Spleen (tissue), 11 donors: ENCODE data around the gene HIPK3. TPM values are rescaled to one million over a fixed set of nuclear protein-coding genes. Genes with fewer than 3 reads are reported as not detected.

Source experiments
- DNase-seq: peaks from one replicate; pipeline ENCODE4 v3.0.0-alpha.2; 2020
- H3K27ac ChIP-seq, 8 donors: fragments of 200-600 bp; sonication (generic) in 7 of 8; 1 replicate in 4 of 8; 2 replicates in 4 of 8; pipeline versions ENCODE4 v1.5.0 to v1.8.0; 2016 to 2021; ENCODE audit warnings: inconsistent platforms in 4 of 8, mild to moderate bottlenecking in 4 of 8, moderate library complexity in 1 of 8
- H3K27me3 ChIP-seq, 7 donors: fragments of 200-600 bp; sonication (generic) in 6 of 7; replicated peaks in 1 of 7; 1 replicate in 4 of 7; 2 replicates in 3 of 7; pipeline versions ENCODE4 v1.5.0 to v1.8.0; 2016 to 2021; ENCODE audit warnings: inconsistent platforms in 3 of 7, mild to moderate bottlenecking in 1 of 7
- H3K36me3 ChIP-seq, 6 donors: fragments of 200-600 bp; sonication (generic) in 5 of 6; 1 replicate in 4 of 6; 2 replicates in 2 of 6; pipeline versions ENCODE4 v1.5.0 to v1.8.0; 2016 to 2021; ENCODE audit warnings: inconsistent platforms in 2 of 6
- H3K4me1 ChIP-seq, 6 donors: fragments of 200-600 bp; sonication (generic) in 5 of 6; 1 replicate in 3 of 6; 2 replicates in 3 of 6; pipeline versions ENCODE4 v1.5.0 to v1.8.0; 2016 to 2021; ENCODE audit warnings: inconsistent platforms in 3 of 6
- H3K4me3 ChIP-seq, 8 donors: fragments of 200-600 bp; sonication (generic) in 7 of 8; 1 replicate in 4 of 8; 2 replicates in 4 of 8; pipeline versions ENCODE4 v1.5.0 to v1.8.0; 2016 to 2021; ENCODE audit warnings: inconsistent platforms in 4 of 8, mild to moderate bottlenecking in 4 of 8, moderate library complexity in 2 of 8
- H3K9me3 ChIP-seq, 8 donors: fragments of 200-600 bp; sonication (generic) in 7 of 8; 1 replicate in 4 of 8; 2 replicates in 4 of 8; pipeline versions ENCODE4 v1.5.0 to v1.8.0; 2016 to 2021; ENCODE audit warnings: inconsistent platforms in 4 of 8
- CTCF ChIP-seq, 11 experiments: fragments of 200-600 bp in 7 of 11; fragments of 450-650 bp in 4 of 11; sonication (generic) in 4 of 11; IDR thresholded peaks in 8 of 11; conservative IDR thresholded peaks in 3 of 11; 1 replicate in 7 of 11; 2 replicates in 4 of 11; pipeline versions ENCODE4 v1.4.0 to v1.8.0; 2016 to 2021; ENCODE audit warnings: antibody characterized with exemption in 11 of 11, inconsistent platforms in 4 of 11, mild to moderate bottlenecking in 1 of 11
- POLR2A ChIP-seq, 3 donors: fragments of 450-650 bp; IDR thresholded peaks; one replicate each; pipeline ENCODE4 v1.5.1; 2017; ENCODE audit warnings: antibody characterized with exemption in 3 of 3, mild to moderate bottlenecking in 1 of 3
- POLR2AphosphoS5 ChIP-seq, 3 donors: sonication (generic); formaldehyde crosslinking; IDR thresholded peaks; one replicate each; pipeline ENCODE4 v1.5.1; 2017; ENCODE audit warnings: antibody characterized with exemption in 3 of 3
- WGBS, 5 donors: extraction: QIAGEN DNeasy Blood & Tissue Kit in 3 of 5; methylation state at CpG; one replicate each; pipeline versions ENCODE4 v1.1.5 to v1.1.7; 2013 to 2018; 5-methylcytosine and 5-hydroxymethylcytosine counted together
- intact Hi-C: fragments of 100-400 bp; cut with DNase I; formaldehyde crosslinking; loops from one replicate; pipeline ENCODE4 v1.15.0; 2023; ENCODE audit warnings: low total_unique reads
- polyA plus RNA-seq, 3 donors: library from polyadenylated mRNA; stranded (reverse); fragments of 200-250 nt; gene quantifications; one replicate each; pipeline ENCODE4 v1.2.1, GENCODE V29; 2013
- total RNA-seq, 7 donors: library from RNA; depleted of rRNA in 3 of 7; stranded (reverse); fragments of >200 nt in 3 of 7; fragmentation: NEBNext Ultra II Directional in 4 of 7; extraction: Animal tissue kit (Norgen Biotek cat#: 25700) in 4 of 7; gene quantifications; one replicate each; pipeline versions ENCODE4 v1.1.0 to v1.2.1, GENCODE V29; 2016 to 2021
- donor health status: healthy with polysubstance abuse.
- donor health status: DM: no; HTN: no; CAD: no; lungs with moderate emphysema.
- donor health status: DM: no; HTN: no; CAD: no.
- donor health status: Bipolar disorder and iron deficiency.
- donor health status: healthy.
- donor health status: DM: no; HTN: no; CAD: no.
- donor health status: DM: yes; HTN: yes; CAD: no.

Gene HIPK3
- total and polyA plus RNA-seq, 10 donors, result 11.5 to 192 (median 127) TPM

DNA sequence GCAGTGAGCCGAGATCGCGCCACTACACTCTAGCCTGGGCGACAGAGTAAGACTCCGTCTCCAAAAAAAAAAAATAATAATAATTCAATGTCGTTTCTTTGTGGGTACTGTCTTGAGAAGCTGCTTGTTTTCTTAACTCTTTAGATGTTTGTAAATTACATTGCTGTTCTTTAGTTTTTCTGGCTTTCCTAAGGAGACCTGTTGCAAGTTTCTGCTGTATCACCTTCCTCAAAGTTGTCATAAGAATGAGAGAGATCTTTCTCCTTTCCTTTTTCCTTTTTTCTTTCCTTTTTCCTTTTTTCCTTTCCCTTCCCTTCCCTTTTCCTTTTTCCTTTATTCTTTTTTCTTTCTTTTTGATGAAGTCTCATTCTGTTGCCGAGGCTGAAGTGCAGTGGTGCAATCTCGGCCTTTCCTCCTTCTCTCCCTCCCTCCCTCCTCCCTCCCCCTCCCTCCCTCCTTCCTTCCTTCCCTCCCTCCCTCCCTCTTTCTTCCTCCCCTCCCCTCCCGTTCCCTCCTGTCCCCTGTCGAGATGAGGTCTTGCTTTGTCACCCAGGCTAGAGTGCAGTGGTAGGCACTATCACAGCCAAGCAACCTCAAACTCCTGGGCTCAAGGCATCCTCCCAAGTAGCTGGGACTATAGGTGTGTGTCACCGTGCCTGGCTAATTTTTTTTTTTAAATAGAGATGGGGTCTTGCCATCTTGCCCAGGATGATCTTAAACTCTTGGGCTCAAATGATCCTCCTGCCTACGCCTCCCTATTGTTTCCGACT is 15.3 kb downstream of the HIPK3 start:
- Histone ChIP-seq H3K36me3 (peaks cover 0 to 6% (median 0%) of the 10 kb centered on the region in 6 donors), H3K4me3 (no peak overlapping the region), H3K27me3 (no peaks in the 10 kb centered on the region), H3K27ac (no peak overlapping the region), H3K9me3 (no peaks in the 10 kb centered on the region), H3K4me1 (peaks cover 8 to 99% (median 58%) of the 10 kb centered on the region in 6 donors)
- intact Hi-C loops, result no loop called here
- no peak for DNase-seq
- WGBS, 5 donors, result 76 to 88% (median 85%) methylated on average over 11 to 13 of the region's 13 CpGs
- TF ChIP-seq POLR2A (IDR thresholded peaks at IDR 0.05), result no peak
- TF ChIP-seq CTCF (IDR thresholded peaks at IDR 0.05 in 8 of 11, conservative IDR thresholded peaks at IDR 0.05 in 3 of 11), result no peak
- no peak for TF ChIP-seq POLR2AphosphoS5 (IDR thresholded peaks at IDR 0.05)

- no peaks in the 10 kb centered on the region for H3K9me3 ChIP-seq
- H3K36me3 ChIP-seq, result peaks cover 0 to 6% (median 0%) of the 10 kb centered on the region in 6 donors
- intact Hi-C loops, result no loop called here
- no peak overlapping the region for H3K4me3 ChIP-seq
- TF ChIP-seq POLR2A (IDR thresholded peaks at IDR 0.05) (no peak), CTCF (IDR thresholded peaks at IDR 0.05 in 8 of 11, conservative IDR thresholded peaks at IDR 0.05 in 3 of 11) (no peak), POLR2AphosphoS5 (IDR thresholded peaks at IDR 0.05) (no peak)
- H3K27ac ChIP-seq, result no peak overlapping the region
- DNase-seq, result no peak
- H3K27me3 ChIP-seq, result no peaks in the 10 kb centered on the region
- peaks cover 8 to 99% (median 67%) of the 10 kb centered on the region in 6 donors for H3K4me1 ChIP-seq
Measured at GRCh38 chr11:33273656-33274055, 16.5 kb downstream of the HIPK3 start.

DNA sequence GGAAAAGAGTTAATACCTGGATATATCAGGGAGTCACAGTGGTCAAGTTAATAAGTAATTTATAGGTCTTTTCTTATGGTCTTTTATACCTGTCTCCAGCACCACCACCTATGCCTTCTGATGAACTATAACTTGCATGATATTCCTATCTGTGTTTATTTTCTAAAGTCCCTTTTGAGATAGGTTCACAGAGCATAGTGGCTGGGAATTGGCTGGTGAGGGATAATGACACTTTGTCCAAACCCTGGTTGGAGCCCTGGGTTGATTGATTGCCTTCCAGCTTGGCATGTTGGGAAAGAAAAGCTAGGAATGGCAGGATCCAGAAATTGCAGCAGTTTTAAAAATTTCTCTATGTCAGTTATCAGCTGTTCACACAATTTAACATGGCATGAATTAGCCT is 23.2 kb downstream of the HIPK3 start:
- TF ChIP-seq POLR2A (IDR thresholded peaks at IDR 0.05), result no peak
- TF ChIP-seq CTCF (IDR thresholded peaks at IDR 0.05 in 8 of 11, conservative IDR thresholded peaks at IDR 0.05 in 3 of 11), result no peak

GRCh38 chr11:33281758-33282157 is 24.6 kb downstream of the HIPK3 start:
- intact Hi-C loops, result no loop called here
- TF ChIP-seq POLR2A (IDR thresholded peaks at IDR 0.05) (no peak), CTCF (IDR thresholded peaks at IDR 0.05 in 8 of 11, conservative IDR thresholded peaks at IDR 0.05 in 3 of 11) (no peak), POLR2AphosphoS5 (IDR thresholded peaks at IDR 0.05) (no peak)
- H3K36me3 ChIP-seq, result peaks cover 0 to 9% (median 4%) of the 10 kb centered on the region in 6 donors

More for the DNA sequence above, 23.2 kb downstream of the HIPK3 start:
- Histone ChIP-seq H3K4me3 (no peak overlapping the region), H3K27ac (no peak overlapping the region), H3K9me3 (no peaks in the 10 kb centered on the region), H3K4me1 (peaks cover 4 to 82% (median 41%) of the 10 kb centered on the region in 6 donors), H3K27me3 (no peaks in the 10 kb centered on the region), H3K36me3 (peaks cover 0 to 6% (median 0%) of the 10 kb centered on the region in 6 donors)
- no peak for DNase-seq
- intact Hi-C loops, result no loop called here

More at GRCh38 chr11:33281758-33282157, 24.6 kb downstream of the HIPK3 start:
- Histone ChIP-seq H3K4me1 (peaks cover 4 to 80% (median 35%) of the 10 kb centered on the region in 6 donors), H3K27ac (no peak overlapping the region), H3K9me3 (no peaks in the 10 kb centered on the region), H3K27me3 (no peaks in the 10 kb centered on the region), H3K4me3 (no peak overlapping the region)
- DNase-seq, result no peak
